ENCODE measurements around the gene CLDN7.

DNA sequence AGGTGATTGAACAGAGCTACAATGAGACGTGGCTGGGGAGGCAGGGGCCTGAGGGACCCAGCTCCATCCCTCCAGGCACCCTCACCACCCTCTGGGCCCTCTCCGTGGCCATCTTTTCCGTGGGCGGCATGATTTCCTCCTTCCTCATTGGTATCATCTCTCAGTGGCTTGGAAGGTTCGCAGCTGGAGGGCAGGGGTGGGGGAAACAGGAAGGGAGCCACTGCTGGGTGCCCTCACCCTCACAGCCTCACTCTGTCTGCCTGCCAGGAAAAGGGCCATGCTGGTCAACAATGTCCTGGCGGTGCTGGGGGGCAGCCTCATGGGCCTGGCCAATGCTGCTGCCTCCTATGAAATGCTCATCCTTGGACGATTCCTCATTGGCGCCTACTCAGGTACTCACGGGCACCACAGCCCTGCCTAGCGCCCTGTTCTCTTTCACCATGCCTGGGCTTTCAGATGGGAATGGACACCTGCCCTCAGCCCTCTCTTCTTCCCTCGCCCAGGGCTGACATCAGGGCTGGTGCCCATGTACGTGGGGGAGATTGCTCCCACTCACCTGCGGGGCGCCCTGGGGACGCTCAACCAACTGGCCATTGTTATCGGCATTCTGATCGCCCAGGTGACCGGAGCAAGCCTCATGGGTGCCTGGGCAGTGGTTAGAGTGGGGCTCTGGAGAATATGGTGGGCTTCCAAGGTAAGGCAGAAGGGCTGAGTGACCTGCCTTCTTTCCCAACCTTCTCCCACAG, 21.4 kb upstream of the CLDN7 start:
- TF ChIP-seq, protein P1, sequence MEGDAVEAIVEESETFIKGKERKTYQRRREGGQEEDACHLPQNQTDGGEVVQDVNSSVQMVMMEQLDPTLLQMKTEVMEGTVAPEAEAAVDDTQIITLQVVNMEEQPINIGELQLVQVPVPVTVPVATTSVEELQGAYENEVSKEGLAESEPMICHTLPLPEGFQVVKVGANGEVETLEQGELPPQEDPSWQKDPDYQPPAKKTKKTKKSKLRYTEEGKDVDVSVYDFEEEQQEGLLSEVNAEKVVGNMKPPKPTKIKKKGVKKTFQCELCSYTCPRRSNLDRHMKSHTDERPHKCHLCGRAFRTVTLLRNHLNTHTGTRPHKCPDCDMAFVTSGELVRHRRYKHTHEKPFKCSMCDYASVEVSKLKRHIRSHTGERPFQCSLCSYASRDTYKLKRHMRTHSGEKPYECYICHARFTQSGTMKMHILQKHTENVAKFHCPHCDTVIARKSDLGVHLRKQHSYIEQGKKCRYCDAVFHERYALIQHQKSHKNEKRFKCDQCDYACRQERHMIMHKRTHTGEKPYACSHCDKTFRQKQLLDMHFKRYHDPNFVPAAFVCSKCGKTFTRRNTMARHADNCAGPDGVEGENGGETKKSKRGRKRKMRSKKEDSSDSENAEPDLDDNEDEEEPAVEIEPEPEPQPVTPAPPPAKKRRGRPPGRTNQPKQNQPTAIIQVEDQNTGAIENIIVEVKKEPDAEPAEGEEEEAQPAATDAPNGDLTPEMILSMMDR (conservative IDR thresholded peaks at IDR 0.05; ENCODE audit: low read depth, low read length): no peak
- TF ChIP-seq EZH2phosphoT487 (IDR thresholded peaks at IDR 0.05; ENCODE audit: borderline replicate concordance, low read length): no peak
